ENCODE results near the gene PAXX.

PAXX gene

GRCh38 chr9:137006116-137007003 is 14.1 kb downstream of the PAXX start:
- DNase-seq, result no peak

DNA sequence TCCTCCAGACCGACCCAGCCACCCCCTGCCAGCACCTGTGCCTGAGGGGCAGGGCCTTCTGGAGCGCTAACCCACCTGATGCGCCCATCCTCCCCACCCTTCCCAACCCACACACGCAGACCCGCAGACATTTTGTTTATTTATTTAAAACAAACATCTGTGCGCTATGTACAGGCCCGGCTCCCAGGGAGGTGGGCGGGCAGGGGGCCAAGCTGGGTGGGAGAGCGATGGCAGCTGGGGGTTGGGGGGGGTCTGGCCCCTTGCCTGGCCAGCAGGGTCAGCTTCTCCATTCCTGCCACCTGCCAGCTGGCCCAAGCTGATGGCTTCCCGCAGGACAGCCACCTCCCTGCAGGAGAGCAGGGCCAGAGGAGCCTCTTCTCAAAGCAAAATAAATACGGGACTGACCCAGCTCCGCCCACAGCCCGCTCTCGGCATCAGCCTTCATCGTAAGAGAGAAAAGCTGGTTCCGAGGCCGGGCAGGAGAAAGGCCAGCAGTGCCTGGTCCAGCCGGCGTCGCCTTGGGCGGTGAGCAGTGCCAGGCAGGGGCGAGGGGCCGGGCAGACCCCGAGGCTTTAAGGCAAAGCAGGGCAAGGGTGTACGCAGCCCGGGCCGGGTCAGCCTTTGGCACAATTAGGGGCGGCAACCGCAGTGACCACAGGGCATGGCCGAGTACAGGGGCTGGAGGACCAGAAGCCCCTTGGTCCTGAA is 15.0 kb downstream of the PAXX start:
- DNase-seq, result no peak

DNA sequence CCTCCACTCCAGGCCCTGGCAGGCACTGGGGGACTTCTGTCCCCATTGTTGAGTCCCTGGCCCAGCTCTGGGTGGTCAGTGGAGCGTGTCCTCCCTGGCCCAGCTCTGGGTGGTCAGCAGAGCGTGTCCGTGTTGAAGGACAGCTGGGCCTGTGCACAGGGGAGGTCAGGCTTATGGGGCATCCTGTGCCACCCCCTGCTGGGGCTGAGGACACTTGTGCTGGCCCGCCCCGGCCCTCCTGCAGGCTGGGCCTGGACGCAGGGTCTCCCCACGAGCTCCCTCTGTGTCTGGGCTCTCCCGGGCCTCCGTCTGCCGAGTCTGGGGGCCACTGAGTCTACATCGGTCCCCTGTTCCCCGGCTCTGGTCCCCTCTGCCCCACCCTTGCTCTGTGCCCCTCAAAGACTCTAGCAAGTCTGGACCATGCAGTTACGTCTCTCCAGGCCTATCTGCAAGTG is 15.6 kb downstream of the PAXX start:
- DNase-seq, result no peak

GRCh38 chr9:137008312-137008711 is 16.1 kb downstream of the PAXX start:
- no peak for DNase-seq

DNA sequence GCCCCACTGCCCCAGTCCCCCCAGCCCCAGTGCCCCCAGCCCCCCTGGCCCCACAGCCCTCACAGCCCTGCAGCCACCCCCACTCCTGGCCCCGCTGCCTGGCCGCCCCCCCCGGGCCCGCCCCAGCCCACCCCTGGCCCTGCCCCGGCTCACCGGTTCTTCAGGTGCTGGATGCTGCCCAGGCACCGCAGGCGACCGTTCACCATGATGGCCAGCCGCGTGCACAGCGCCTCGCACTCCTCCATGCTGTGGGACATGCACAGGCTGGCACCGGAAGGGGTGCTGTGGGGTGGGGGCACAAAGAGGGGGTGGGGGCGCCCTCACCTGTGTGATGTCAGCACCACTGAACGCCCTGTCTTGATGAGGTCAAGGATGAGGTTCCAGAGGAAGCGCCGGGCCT is 17.0 kb downstream of the PAXX start:
- no peak for DNase-seq

GRCh38 chr9:137009938-137010732 is 17.9 kb downstream of the PAXX start:
- no peak for DNase-seq

- no peak for DNase-seq
These were observed 18.9 kb downstream of the PAXX start for GRCh38 chr9:137011156-137011555.

DNA sequence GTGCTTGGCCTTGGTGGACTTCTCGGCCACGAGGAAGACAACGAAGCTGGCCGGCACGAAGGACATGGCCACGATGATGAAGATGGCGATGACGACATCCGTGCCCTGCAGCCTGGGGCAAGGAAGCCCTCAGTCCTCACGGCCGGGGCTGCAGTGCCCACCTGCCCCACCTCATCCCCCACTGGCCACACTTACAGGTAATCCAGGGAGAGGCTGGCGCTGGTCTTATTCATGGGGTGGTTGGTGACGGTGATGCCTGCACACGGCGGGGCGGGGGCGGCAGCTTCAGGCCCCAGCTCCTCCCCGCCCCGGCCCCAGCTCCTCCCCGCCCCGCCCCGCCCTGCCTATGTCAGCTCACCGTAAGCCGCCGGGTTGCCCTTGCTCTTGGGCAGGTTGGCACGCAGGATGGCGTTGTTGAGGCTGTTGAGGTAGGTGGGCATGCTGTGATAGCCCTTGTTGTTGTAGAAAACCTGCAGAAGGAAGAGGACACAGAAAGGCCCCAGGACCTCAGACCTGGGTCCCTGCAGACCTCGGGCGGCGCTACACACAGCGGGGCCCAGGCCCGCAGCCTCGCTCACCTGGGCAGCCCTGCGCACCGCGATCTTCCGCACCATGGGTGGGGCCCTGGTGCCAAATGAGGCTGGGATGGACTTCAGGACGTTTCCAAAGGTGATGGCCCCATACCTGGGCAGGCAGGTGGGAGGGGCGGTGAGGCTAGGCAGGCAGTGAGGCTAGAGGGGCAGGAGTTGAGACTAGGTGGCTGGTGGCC is 19.9 kb downstream of the PAXX start:
- no peak for DNase-seq

DNA sequence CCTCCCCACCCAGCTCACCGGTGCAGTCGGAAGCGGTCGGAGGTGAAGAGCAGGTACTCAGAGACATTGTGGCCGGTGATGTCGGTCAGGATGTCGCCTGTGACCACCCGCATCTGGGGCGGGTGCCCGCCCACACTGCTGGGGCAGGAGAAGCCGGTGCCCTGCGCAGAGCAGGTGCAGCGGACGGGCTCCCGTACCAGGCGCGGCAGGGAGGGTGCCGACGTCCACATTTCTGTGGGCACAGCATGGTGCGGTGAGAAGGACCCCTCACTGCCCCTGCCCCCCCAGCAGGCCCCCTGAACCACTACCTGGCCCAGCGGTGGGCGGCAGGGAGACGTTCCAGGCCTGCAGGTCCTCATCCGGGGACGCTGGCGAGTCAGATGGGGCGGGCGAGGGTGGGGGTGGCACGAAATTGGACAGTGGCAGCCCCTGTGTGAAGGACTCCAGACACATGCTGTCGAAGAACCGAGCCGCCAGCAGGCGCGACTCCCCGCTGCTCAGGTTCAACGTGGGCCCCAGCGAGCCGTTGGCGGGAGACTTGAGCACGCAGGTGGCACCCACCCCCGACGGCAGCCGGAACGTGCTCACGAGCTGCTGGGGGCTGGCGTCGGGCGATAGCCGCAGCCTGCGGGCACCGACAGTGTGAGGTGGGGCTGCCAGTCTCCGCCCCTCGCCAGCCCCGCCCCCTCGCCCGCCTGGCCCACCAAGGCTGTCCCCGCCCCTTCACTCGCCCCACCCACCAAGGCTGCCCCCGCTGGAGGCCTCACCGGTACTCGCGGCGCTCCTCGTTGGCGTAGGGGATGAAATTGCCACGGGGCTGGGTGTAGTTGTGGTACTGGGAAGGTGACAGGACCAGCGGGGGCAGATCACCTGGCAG is 20.7 kb downstream of the PAXX start:
- no peak for DNase-seq

GRCh38 chr9:137013571-137013940 is 21.3 kb downstream of the PAXX start:
- DNase-seq, result no peak

DNA sequence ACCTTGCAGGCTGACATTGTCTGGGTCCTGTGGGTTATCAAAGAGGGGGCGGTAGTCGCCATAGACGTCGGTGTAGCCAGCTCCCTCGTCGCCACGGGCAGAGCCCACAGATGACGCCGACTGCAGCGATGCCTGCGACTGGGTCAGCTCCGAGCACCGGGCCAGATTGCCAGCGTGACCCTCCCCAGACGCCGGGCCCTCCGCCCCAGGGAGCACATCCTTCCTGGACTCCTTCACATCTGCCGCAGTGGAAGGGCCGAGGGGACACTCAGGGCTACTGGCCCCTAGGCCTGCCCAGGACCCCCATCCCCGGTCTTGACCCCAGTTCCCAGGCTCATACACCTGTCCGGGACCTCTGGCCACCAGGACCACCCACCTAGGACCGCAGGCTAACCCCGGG is 21.9 kb downstream of the PAXX start:
- no peak for DNase-seq

- no peak for DNase-seq
These were observed 22.7 kb downstream of the PAXX start for GRCh38 chr9:137014776-137015539.

DNA sequence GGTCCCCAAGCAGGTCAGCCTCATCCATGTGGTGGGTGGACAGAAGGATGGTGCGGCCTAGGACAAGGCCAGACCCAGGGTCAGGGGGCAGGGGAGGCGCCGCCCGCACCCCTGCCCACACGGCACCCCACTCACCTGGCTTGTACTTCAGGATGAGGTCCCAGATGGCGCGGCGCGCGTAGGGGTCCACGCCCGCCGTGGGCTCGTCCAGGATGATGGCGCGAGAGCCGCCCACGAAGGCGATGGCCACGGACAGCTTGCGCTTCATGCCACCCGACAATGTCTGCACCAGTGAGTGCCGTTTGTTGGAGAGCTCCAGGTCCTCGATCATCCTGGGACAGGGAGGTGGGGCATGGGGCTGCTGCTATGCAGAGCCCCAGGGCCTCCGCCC is 23.3 kb downstream of the PAXX start:
- no peak for DNase-seq

GRCh38 chr9:137015976-137016375 is 23.8 kb downstream of the PAXX start:
- no peak for DNase-seq

DNA sequence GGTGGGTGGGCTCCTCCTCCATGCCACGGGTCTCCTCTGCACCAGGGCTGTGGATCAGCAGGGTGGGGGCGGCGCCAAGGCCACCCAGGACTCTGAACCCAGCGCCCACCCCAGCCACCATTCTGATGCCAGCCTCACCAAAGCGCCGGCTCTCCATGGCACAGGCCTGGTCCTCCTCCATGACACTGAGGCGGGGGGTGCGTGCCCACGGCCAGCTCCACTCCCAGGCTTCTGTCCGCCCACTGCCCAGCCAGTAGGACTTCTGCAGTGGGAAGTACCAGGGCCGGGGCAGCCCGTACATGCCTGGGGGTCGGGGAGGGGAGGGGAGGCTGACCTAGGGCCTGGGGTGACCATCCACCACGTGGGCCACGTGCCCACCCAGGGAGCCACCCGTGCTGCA is 24.2 kb downstream of the PAXX start:
- DNase-seq, result no peak

- DNase-seq, result no peak
These were observed 24.8 kb downstream of the PAXX start for GRCh38 chr9:137017071-137017470.

DNA sequence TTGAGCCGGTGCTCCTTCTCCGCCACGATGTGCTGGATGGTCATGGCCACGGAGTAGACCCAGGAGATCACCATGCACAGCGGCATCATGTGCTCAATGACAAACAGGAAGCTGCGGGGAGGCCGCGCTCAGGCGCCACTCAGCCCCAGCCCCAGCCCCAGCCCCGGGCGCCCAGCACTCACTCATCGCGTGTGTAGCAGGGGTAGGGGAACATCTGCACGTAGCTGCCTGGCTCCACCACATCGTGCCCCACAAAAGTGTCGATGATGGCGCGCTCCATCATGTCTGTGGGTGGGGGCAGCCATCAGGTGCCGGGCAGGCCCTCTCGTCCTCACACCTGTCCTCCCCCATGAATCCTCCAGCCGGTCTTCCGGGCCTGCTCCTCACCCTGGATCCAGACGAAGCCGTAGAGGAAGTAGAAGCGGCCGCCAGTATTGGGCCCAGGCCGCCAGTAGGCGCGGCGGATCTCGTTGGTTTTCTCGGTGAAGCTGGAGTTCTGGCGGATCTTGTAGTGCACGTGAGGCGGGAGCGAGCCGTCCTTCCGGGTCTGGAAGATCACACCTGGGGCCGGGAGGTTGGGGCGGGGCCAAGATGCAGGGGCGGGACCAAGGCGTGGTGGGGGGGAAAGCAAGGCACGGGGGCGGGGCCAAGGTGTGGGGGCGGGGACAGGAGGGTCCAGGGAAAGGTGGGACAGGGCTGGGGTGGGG is 25.7 kb downstream of the PAXX start:
- DNase-seq, result no peak

DNA sequence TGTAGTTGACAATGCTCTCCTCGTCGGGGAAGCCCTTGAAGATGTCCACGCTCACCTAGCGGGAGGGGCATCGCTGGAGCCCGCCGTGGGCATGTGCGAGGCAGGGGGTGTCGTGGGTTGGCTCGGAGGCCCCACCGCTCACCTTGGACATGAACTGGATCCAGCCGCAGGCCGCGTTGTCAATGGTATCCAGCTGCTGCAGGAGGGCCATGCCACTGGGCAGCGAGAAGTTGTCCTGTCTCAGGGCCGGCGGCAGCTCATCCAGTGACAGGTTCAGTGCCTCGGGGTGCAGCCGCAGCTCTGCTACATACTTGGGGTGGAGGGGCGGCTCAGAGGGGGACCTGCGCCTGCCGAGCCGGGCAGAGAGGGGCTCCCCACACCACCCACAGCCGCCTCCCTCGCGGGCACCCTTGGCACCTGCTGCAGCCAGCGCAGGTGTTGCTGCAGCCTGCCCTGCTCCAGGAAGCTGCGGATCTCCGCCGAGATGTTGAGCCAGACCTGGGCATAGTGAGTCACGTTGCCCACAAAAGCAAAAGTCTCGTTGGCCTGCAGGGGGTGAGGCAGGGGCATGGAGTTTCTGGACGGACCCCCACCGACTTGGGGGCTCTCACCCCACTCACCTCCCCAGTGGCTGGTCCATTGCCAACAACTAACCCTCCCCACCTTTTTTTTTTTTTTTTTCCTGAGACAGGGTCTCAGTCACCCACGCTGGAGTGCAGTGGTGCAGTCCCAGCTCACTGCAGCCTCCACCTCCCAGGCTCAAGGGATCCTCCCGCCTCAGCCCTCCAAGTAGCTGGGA is 26.7 kb downstream of the PAXX start:
- DNase-seq, result no peak

All from effector CD8-positive, alpha-beta T cell (primary cell).